CD4-positive, alpha-beta T cell treated with Interferon gamma for 1 hour (primary cell): ENCODE measurements around the gene NME7.
"Not testable (repeated sequence)": the region's sequence is repeated elsewhere in the genome, so short reads cannot be mapped to it uniquely, and the experiment has no call there.

Experiments used
- DNase-seq: peaks from one replicate; pipeline ENCODE4 v3.0.0-alpha.2; 2020

Gene NME7

DNA sequence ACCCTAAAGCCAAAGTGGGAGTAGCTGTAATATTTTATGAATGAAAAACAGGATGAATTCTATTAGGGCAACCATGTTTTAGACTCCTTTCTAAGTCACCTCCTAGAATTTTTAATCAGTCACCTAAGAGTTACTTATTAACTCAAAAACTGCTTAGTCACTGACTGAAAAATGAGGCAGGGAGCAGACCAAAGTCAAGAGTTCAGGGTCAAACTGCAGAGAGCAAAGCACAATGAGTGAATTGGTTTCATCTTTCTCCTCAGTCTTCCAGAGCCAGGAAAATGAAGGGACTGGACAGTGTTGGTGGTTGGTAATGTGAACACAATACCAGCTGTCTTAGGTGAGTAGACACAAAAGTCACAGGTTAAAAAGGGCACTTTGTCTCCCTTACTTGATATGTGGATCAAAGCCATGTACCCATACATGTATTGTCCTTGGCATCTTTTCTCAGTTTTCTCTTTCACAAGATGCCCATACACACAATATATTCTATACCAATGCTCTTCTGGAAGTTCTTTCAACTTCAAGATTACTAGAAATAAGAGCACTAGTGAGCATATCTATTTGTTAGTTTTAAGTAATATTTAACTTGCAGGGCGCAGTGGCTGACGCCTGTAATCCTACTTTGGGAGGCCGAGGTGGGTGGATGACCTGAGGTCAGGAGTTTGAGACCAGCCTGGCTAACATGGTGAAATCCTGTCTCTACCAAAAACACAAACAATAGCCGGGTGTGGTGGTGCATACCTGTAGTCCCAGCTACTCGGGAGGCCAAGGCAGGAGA, 218.9 kb downstream of the NME7 start:
- DNase-seq: no peak

GRCh38 chr1:169146576-169147214, 220.9 kb downstream of the NME7 start:
- DNase-seq: no peak

DNA sequence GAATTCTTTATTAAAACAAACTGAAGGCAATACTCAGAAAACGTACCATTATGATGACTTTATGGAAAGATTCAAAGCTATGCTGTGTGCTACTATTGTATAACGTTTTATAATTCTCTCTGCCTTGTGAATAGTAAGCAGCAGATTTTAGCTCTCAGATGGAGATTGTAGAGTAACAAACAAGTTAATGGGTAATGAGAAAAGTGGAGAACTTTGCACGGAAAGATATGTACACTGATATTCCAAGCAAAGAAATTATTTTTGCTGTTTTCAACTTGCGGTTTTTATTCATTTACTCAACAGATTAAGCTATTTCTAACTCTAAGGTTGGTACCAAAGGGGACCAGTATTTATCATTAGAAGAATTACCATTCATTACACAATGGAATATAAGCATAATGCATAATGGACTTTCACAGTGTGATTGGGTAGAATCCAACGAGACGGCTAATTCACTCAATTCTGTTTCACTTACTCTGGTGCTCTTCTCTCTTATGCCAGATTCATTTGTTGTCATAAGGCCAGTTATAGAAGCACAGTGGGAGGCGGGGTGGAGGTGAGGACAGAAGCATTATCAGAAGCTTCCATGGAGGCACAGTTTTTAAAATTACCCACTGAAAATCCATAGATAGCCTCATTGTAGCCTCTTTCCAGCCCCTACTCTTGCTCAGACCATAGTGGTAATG, 222.5 kb downstream of the NME7 start:
- no peak for DNase-seq

- no peak for DNase-seq
Observed at GRCh38 chr1:169143984-169144383, 223.6 kb downstream of the NME7 start.

- no peak for DNase-seq
Observed at GRCh38 chr1:169143346-169143745, 224.3 kb downstream of the NME7 start.

GRCh38 chr1:169142129-169142528, 225.5 kb downstream of the NME7 start:
- DNase-seq: no peak

- no peak for DNase-seq
Observed at GRCh38 chr1:169141356-169141755, 226.2 kb downstream of the NME7 start.

DNA sequence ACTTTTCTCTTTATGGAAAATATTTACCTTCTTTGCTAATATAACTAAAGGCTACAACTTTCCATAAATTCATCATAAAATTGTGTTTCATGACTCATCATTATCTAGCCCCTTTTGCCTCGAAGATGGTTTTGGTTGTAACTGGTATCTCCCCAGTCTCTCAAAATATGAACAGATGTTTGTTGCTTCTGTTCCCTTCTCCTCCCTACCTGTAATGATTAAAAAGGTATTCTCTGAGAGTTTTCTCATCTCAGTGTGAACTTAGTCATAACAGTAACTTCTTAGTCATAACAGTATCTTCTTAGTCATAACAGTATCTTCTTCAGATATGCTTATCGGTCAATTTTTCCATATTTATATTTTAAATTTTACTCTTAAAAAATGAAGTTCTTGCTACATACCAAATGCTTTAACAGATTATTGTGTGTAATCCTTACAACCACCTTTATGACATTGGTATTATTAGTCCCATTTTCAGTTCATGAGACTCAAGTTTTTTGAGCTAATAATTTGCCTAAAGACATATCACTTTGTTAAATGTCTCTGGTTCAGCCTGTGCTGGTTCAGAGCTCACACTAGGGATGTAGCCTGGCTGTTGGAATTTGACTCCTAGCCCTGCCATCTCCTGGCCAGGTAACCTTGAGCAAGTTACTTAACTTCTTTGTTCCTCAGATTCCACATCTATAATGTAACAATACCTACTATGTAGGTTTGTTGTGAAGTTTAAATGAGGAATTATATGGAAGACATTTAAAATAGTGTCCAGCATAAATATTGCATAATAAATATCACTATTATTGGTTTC, 228.5 kb downstream of the NME7 start:
- no peak for DNase-seq

- DNase-seq: no peak
Observed at GRCh38 chr1:169137357-169137756, 230.2 kb downstream of the NME7 start.

DNA sequence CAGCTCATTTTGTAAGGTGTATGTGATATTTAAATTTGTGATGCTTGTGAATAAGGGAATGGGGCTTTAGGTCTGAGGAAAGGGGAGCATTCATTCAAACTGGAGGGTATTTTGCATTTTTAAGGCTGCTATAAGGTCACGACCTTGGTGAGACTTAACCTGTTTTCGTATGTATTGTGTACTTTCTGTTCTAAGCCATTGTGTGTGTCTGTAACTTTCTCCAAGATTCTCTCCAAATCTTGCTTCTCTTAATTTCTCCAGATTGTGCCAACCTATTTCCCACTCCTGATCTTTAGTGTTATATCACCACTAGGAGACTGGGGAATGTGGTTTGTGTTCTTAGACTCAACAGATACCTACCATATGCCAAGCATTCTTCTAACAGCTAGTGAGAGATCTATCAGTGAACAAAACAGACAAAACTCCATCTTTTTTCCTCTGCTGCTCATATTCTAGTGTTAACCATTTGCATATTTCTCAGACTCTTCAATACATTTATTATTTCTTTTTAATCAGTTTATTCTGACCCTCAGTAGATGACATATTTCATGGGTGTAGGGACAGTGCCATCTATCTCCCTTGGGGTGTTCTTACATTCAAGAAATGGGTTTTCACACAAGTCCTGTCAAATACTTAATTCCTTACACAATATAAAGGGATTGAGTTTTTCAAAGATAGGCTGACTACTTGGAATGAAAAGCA, 233.6 kb downstream of the NME7 start:
- DNase-seq: no peak

GRCh38 chr1:169133228-169133576, 234.4 kb downstream of the NME7 start:
- DNase-seq: no peak

DNA sequence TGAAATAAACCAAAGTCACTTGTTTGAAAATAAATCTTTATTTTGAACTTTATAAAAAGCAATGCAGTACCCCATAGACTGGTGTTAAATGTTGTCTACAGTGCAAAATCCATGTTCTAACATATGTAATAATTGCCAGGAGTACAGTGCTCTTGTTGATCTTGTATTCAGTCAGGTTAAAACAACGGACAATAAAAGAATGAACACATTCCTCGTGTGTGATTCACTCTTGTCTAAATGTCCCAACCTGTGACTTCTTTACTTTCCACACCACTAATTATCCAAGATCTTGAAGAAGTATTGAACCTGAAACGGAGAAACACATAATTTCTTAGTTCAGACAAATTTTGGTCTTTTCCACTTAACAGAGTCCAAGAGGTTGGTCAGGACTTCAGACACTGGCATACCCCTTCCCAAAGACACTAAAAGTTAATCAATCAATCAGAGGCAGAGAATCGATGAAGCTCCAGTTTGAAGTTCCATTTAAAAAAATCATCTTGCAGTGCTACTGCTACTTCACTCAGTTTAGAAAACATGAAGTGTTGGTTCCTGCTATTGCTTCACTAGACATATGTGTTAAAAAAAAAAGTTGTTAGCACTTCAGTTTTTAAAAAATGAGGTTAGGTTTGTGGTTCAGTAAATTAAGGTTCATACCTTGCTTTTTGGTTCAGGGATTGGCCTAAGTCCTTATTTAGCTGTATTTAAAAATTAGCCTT, 234.9 kb downstream of the NME7 start:
- no peak for DNase-seq

DNA sequence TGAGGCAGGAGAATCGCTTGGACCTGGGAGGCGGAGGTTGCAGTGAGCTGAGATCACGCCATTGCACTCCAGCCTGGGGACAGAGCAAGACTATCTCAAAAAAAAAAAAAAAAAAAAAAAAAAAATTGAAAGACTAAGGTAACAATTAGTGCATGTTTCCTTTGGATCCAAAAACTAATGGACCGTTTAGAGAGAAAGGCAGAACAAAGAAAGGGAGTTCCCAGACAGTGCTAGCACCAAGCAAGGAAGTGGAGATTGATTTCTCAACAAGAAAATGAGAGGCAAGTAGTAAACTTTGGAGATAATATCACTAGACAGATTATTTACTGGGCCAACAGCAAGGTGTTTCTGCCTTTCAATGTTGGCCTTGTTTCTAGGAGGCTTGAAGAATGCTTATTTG, 236.9 kb downstream of the NME7 start:
- DNase-seq: no peak

DNA sequence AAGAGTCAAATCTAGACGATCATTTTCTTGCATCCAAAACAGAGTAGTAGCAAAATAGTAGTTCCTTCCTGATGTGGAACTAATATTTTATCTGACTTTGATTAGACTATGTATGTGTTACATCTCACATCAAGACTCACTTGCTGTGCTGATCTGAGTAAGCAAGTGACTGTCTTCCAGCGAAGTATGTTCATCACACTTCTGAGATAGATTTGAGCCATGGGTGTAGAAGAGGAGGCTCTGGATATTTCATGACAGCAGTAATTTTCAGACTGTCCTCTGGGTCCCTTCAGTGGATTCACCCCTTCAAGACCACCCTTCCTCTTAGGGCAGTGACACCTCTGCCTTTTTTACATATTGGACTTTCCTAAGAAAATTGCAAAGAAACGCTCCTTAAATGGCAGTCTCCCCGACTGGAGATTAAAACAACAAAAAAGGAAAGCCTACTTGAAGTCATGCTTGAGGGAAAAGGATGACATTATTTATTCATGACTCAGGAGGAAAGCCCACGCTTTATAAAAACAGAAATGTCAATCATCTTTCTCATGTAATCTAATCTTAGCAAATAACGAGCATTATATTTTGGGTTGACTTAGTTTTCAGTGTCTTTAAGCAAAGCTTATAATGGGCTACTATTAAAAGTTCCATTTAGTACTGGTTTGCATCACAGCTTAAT, 238.3 kb downstream of the NME7 start:
- DNase-seq: no peak

GRCh38 chr1:169128562-169128961, 239.0 kb downstream of the NME7 start:
- no peak for DNase-seq

GRCh38 chr1:169127305-169127704, 240.3 kb downstream of the NME7 start:
- DNase-seq: no peak

DNA sequence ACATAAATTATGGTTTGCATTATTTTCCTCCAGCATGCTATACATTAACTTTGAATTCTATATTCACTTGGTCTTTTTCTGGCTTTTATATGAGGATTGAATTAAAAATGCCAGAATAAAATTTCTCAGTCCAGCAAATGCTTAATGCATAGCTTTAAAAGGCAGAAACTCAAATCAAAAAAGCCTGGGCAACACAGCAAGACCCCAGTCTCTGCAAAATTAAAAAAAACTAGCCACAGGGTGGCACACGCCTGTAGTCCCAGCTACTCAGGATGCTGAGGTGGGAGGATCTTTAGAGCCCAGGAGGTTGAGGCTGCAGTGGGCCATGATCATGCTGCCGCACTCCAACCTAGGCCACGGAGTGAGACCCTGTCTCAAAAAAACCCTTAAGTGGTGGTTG, 241.3 kb downstream of the NME7 start:
- DNase-seq: no peak

GRCh38 chr1:169125597-169125996, 242.0 kb downstream of the NME7 start:
- DNase-seq: not testable (repeated sequence)

DNA sequence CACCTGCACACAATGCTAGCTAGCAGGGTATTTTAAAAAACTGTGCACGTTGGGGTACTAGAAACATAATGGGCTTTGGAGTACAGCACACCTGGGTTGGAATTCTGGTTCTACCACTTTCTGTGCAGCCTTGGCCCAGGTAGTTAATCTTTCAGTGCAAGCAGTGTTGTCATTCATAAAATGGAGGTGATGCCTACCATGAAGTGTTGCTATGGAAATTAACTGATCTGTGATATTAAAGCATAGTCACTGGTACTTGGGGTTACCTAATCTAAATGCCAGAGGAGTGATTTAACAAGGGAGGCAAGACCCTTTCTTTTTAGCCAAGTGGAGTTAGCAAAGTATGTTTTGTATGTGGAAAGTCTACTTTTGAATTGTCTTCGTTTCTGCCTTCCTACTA, 243.1 kb downstream of the NME7 start:
- DNase-seq: no peak

DNA sequence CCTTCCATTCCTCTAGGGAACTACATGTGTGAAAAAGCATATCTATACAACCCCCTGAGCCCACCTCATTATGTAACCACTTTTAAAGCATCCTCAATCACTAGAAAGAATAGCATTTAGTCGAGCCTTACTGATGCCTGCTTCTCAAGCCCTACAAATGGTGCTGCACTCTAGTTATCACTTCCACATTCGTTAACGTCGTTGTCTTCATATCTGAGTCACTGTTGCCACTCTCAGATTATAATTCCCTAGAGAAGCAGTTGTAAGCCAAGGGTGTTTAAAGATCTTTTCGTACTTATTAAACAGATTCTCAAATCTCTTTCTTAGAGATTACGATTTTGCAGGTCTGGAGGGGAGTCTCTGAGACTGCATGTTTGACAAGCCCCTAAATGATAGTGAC, 244.6 kb downstream of the NME7 start:
- DNase-seq: no peak

GRCh38 chr1:169121146-169121923, 246.3 kb downstream of the NME7 start:
- DNase-seq: no peak
